Measurements from ENCODE around the gene PRR5L.
A peak's percentile ranks its signal among the peaks of the same experiment; 100 is the strongest.

The PRR5L gene

DNA sequence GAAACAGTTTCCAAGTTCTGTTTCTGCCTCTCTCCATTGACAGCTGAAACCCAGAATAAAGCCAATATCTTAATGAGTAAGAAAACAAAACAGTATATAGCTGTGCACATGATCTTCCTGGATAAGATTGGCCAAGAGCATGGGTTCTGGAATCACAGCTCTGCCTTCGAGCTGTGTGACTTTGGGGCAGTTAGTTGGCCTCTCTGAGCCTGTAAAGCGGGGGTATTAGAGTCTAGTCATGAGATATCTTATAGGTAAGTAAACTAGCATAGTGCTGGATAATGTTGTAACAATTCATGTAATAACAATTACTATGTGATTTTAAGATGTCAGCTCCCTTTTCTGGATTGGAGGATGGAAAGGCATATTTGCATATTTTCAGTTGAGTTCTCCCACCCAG lies 140.5 kb downstream of the PRR5L start:
- DNase-seq (ENCODE audit: low read depth): no peak

DNA sequence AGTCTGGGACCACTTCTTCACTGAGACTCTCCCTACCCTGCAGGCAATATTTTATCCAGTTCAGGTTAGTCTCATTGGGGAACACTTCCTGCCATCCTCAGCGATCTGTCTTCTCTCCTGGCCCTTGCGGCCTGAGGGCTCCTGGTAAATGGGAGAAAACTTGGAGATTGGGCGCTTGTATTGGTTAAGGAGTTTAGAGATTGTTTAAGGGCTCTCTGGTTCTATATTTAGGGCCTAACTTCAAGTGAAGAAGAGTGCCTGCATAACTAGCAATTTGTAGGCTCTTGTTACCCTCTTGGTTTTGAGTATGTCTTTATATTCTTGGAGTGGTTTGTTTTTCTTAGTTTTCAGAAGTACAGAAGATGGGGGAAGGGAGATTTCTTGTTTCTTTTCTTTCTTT lies 141.3 kb downstream of the PRR5L start:
- no peak for DNase-seq (ENCODE audit: low read depth)

DNA sequence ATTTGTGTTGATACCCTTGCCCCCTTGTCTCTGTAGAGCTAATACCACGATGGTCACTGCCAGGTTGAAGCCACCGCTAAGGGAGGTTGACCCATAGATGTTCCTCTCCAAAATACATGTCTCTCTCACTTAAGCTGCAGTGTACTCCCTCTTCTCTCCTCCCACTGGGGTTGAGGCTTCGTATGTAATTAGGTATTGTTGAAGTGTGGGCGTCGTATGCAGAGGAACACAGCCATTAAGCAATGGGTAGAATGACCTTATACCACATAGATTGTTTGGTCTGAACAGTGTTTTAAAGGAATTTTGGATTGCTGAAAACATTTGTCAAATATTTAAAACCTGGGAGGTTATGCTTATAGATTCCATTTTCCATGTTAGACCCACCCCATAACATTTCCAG lies 142.0 kb downstream of the PRR5L start:
- DNase-seq (ENCODE audit: low read depth): no peak

DNA sequence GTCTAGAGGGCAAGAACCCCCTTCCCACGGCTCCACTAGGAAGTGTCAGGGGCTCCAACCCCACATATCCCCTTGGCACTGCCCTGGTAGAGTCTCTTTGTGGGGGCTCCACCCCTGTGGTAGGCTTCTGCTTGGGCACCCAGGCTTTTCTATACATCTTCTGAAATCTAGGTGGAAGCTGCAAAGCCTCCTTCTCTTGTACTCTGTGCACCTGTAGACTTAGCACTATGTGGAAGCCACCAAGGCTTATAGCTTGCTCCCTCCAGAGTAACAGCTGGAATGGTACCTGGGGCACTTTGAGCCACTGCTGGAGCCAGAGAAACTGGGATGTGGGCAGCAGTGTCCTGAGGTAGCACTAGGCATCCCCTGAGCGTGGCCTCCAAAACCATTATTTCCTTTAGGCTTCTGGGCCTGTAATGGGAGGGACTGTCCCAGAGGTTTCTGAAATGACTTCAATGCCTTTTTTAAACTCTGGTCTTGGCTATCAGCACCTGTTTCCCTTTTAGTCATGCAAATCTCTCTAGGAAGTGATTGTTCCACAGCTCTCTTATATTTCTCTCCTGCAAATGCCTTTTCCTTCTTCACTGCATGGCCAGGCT lies 145.6 kb downstream of the PRR5L start:
- no peak for DNase-seq (ENCODE audit: low read depth)

DNA sequence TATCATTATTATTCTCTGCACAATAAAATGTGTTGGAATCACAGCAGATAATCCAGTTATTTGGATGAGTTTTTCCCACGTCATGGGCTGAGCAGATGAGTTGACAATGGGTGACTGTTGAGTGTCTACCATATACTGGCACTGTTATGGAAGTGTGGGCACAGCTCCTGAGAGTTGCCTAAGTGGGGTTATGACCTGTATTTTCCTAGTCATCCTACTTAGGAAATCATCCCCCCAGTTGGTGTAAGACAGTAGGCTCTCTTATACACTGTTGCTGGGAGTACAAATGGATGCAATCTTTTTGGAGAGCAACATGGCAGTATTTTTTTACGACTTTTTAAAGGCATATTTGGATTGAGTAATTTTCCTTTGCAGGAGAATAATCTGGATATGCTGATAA lies 147.6 kb downstream of the PRR5L start:
- DNase-seq (ENCODE audit: low read depth): no peak

DNA sequence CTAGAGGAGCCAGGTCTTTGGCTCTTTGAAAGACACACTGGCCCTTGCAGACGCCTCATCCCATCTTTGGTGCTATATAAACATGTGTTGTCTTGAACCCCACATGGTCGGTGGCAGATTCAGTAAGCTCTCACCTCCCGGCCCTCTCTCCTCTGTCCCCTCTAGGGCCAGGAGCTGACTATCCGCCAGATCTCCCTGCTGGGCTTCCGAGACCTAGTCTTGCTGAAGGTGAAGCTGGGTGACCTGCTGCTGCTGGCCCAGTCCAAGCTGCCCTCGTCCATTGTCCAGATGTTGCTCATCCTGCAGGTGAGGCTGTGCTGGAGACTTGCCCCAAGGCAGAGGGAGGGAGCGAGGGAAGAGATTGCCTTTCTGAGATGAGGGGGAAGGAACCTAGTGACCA lies 150.0 kb downstream of the PRR5L start:
- DNase-seq (ENCODE audit: low read depth): no peak

DNA sequence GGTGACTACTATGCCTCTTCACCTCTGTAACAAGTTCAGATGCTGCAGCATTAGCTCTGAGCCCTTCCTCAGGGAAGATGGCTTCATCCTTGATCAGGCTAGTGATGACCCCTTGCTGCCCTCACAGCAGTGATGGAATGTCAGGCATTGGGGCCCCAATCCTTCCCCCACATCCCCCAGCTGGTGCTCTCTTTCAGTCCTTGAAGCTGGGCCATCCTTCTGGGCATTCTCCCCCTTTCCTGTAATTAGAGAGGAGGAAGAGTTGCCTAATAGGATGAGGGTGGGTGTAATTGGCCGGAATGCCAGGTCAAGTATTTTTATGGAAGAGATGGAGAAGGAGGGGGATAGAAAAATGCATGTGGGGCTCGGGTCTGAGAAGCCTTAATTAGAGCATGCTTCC lies 151.4 kb downstream of the PRR5L start:
- no peak for DNase-seq (ENCODE audit: low read depth)

DNA sequence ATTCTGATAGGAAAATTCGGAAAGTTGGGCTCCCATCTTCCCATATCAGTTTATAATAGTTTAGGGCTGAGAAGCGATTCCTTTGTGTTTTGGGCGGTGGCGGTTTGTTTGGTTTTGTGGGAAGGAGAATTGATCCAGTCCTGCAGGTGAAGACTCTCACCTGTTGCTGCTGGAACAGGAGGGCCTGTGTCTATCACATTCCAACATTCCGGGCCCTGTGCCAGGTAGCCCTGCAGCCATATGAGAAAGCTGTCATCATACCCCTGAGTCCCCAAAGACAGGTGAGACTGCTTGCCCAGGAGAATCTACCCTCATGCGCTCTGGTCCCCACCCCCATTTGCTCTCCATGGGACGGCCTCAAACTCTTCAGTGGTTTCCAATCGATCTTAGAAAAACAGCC lies 151.9 kb downstream of the PRR5L start:
- DNase-seq (ENCODE audit: low read depth): no peak

DNA sequence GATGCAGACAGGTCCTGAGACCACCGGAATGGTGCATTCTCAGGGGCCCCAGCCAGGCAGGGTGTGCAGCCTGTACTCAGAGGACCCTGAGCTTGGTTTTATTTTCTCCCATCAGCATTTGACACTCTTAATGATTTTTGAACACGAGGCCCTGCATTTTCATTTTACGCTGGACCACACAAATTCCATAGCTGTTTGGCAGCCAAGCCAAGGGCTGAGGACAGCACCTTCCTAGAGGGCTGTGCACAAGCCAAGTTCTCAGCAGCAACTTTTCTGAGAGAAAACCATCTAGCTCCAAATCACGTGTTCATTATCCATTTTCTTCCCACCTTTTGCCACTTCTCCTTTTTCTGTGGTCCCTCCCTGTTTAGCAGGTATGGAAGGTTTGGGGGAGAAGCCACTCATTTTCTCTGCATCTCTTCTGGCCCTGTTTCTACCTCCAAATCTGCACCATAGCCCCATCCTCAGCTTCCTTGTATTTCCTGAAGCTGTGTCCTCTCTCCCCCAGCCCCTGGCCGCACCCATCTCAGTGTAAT lies 153.5 kb downstream of the PRR5L start:
- DNase-seq (ENCODE audit: low read depth): no peak

DNA sequence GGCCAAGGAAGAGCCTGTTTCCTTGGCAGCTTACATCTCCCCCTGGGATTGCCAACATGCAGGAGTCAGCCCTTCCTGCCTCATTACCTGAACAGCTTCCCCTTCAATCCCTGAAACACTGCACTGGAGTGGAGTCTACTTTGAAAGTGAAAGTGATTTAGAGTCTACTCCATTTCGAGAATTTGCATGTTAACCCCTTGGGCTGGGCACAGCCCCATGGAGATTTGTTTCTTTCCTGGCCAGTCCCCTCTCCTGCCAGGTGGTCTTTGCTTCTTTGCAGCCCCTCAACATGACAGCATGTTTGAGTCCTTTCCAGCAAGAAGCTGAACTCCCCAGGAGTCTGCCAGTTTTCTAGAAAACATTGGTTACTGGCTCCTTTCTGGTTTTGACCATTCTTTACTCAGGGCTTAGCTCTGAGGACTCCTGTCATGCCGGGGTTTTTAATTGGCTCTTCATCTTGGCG lies 154.1 kb downstream of the PRR5L start:
- no peak for DNase-seq (ENCODE audit: low read depth)

DNA sequence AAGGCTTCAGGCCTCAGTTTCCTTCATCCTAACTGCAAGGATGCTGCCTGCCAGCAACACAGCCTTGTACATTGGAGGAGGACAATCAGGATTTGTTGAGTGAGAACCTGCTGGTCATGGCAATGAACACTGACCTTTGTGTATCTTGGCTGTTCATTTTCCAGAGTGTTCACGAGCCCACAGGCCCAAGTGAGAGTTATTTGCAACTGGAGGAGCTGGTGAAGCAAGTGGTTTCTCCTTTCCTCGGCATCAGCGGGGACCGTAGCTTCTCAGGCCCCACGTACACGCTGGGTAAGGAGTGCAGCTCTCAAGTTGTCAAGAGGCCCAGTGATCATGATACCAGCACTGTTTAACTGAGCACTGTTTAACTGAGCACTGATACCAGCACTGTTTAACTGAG lies 155.0 kb downstream of the PRR5L start:
- DNase-seq (ENCODE audit: low read depth): no peak

DNA sequence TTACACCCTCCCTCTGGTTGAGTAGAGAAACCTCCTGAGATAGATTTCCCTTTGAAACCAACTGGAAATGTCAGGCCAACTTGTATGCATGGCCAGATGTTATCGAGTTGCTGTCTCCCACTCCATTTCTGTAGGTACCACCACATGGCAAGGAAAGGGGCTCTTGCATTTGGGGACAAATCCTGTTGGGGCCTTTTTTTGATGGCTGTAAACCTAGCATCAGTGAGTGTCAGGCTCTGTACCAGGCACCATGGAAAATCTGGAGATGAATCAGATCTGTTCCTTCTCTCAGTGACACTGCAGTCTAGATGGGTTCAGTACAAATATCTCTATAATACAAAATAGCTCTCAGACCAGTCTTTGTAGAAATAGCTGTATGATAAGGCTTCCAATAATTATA lies 155.6 kb downstream of the PRR5L start:
- no peak for DNase-seq (ENCODE audit: low read depth)

DNA sequence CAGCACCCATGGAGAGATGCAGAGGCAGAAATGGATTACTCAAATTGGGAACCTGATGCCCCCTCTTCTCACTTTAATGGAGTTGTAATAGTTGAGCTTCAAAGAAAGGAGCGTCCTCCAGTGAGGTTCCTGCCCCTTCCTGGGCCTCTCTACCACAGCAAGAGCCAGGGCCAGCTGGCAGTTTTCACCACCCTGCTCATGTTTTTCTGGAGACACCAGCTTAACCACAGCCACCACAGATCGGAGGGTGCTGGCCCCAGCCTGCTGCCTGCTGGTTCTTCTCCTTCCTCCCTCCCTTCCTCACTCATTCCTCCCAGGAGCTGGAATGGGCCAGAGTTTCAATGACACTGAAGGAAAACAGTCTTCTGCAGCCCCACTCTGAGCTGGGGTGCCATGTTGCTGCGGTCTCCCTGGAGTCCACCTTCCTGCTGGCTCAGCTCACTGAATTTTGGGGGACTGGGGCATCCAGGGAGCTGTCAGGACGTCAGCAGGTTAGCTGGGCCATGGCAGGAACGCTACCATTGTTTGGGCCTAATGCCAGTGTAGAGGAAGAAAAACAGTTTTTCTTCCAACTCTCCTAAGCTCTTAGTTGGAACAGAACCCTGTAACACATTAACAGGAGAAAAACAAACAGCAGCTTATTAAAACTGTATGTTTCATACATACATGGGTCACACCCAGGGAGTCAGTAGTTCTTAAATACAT lies 156.3 kb downstream of the PRR5L start:
- no peak for DNase-seq (ENCODE audit: low read depth)

DNA sequence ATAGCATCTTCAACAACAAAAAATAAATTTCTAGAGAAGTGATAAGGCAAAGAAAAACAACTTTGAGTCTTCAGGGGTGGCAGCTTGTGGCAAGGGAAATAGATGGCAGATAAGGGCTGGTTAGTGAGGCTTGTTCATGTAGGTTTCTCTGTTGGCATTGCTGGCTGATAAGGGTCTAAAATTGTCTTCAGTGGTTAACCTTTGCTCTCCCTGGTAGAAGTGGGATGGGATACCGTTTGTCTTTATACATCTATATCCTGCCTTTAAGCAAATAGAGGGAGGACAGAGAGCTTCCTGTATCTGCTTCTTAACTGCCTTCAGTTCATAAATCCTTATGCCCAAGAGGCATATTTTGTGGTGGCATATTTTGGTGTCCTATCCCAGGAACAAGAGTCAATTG lies 156.9 kb downstream of the PRR5L start:
- no peak for DNase-seq (ENCODE audit: low read depth)

DNA sequence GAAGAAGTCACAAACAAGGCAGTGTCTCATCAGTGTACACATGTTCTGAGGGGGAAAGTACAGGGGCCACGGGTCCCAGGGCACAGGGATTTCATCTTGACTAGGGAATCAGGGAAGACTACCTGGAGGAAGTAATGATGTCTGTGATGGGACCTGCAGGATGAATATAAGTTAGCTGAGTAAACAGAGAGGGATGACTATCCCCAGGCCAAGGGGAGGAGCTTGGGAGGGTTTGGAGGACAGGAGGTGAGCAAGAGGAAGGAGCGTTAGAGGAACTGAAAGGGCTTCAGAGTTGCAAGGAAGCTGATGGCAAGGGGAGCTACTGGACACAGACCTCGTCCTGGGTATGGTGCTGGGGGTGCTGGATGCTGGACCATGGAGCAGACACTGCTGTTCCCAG lies 157.6 kb downstream of the PRR5L start:
- DNase-seq (ENCODE audit: low read depth): no peak

DNA sequence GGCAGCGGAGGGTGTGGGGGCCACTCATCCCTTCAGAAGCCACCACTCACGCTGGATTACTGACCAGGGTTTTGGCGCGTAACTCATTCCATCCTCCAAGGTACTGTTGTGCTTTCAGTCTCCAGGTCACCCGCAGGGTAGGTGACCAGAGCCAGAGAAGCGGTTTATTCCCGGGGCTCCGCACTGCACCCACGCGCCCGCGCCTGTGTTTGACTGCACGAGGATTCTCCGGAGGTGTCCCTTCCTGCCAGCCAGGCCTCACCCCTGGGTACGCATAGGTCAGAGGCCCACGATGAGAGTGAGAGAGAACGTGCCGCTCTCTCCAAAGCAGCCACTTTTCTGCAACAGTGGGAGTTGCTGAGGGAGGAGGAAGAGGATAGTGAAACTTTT lies 158.5 kb downstream of the PRR5L start:
- no peak for DNase-seq (ENCODE audit: low read depth)

DNA sequence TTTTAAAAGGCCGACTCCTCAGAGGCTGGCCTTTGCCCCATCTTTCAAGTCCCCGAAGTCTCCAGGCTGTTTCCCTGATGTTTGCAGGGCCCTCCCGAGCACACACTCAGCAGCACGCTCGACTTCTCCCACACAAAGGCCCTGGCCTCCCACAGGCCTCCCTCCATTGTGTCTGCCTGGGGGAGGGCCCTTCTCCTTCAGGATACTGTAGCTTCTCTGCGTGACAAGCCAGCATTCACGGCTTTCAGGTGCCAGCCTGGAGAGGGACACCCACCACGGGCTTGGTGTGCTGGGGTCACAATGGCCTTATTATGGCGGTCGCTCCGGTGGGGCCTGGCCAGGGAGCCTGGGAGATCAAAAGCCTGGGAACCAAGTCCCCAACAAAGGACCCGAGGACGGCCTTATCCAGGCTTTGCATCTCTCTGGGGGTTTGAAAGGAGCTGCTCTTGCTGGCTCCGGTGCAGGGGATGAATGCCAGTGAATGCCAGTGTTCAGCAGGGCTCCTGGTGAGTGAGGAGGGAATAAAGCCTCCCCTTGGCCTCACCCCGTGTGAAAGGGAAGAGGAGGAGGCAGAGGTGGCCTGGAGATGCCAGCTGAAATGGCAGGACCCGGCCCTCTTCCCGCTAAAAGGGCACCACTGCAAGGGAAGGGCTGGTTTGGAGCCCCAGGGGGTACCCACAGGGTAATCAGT lies 159.0 kb downstream of the PRR5L start:
- DNase-seq (ENCODE audit: low read depth): no peak

DNA sequence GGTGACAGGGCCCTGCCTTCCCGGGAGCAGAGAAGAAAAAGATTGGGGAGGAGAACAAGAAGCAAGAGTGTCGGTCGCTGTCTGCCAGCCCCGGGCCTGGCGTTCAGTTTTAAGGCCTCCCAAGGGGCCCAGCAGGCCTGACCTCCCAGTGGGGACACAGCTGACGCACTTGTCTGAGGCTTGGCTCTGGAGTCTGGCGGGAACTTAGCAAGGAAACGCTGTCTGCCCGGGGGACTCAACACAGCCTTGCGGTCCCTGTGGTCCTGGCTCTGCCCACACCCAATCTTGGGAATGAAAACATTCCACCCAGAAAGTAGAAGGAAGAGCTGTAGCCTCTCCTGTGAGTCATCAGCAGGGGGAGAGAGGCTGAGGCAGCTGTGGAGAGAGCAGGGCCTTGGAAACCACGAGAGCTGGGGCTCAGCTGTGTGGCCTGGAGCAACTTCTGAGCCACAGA lies 159.6 kb downstream of the PRR5L start:
- DNase-seq (ENCODE audit: low read depth): peak; percentile 97

DNA sequence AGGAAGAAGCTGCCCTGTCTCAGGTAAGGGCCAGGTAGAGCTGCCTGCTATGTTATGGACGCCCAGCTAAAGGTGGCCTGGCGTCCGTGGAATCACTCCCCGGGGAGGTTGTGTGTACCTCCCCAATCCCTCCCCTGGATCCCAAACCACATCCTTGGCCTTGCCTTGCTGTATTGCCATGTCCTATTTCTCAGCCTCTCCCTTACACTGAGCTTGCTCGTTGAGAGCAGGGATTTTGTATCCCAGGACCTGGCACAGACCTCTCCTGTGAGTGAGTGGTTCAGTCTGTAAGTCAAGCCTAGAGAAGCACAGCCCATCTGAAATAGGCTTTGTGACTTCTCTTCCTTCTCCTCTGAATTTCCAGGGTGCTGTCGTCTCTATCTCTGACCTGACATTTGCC lies 160.1 kb downstream of the PRR5L start:
- DNase-seq (ENCODE audit: low read depth): peak; percentile 34

DNA sequence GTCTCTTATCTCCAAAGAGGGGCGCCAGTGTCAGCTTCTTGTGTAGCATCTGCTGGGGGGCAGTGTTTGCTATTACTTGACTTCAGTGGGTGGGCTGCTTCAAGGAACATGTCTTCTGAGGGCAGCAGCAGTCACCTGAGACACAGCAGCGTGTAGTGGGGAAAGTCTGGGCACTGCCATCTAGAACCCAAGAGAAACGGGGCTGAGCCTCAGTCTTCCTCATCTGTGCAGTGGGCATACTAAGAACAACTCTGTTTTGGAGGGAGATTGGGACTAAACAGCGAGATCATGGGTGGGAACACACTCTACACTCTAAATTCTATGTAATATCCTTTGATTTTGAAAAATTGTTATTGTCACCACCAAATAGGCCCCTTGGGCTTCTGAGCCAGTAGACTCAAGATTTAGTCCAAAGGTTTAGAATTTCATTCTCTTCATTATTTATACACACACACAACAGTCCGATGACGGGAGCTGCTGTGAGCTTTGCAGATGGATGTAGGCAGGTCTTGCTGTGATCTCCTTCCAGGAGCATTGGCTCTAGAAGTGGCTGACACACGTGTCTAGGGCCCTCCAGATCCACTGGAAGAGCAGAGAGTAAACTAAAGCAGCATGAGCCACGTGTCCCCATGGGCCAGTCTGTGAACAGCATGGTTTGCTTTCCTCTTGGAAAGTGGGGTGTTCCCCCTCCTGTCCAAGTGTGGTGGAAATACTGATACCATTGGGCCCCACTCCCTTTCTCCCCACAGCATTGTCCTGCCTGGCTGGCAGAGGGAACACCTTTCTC lies 162.2 kb downstream of the PRR5L start:
- no peak for DNase-seq (ENCODE audit: low read depth)

DNA sequence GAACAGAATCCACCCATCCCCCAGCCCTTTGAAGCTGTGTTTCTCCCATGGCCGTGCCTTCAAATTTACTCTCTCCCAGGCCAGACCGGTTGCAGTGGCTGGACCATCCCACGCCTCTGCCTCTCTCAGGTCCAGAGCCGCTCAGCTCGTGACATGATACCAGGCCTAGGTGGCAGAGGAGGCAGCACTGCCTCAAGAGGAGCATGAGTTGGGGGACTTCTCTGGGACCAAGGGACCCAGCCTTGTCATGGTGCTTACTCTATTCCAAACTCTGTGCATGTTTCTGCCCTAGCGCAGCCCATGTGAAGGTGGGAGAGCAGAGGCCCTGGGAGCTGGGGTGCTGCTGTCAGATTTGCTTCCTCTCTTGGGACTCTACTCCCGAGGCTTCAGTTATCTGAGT lies 163.0 kb downstream of the PRR5L start:
- no peak for DNase-seq (ENCODE audit: low read depth)

DNA sequence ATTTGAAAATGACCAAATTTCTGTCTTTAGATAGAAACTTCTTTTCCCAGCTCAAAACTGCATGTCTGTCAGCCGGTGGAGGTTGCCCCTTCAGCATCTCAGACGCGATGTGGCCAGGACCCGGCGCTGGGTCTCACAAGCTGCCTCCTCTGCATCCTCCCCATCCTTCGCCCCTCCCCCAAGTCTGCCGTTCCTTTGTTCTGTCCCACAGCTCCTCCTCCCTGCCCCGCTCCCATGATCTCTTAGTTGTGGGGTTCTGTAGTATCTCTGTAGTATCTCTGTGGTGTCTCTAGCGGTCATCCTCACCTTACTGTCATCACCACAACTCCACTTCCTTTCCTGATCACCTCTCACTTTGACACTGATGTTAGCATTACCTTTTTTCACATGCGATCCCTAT lies 164.1 kb downstream of the PRR5L start:
- no peak for DNase-seq (ENCODE audit: low read depth)
